ENCODE data around the gene LCA5L. TPM values are rescaled to one million over a fixed set of nuclear protein-coding genes. Genes with fewer than 3 reads are reported as not detected.

LCA5L gene
- total and polyA plus RNA-seq, 2 donors from 2014 or later: 3.8 to 4.3 TPM

GRCh38 chr21:39397646-39398385, 47.8 kb downstream of the LCA5L start:
- Histone ChIP-seq H3K9me3 (ENCODE audit: control insufficient read depth in 2 of 3, insufficient read depth in 1 of 3, low read length in 3 of 3) (no peaks in the 10 kb centered on the region), H3K4me3 (ENCODE audit: low read length in 3 of 3) (no peak overlapping the region), H3K9ac (ENCODE audit: low read length in 3 of 3) (no peak overlapping the region), H3K27me3 (ENCODE audit: control insufficient read depth, insufficient read depth, low read length) (no peaks in the 10 kb centered on the region), H3K27ac (ENCODE audit: low read depth in 2 of 2, low read length in 2 of 2) (no peak overlapping the region), H3K4me1 (ENCODE audit: control insufficient read depth in 2 of 3, insufficient read depth in 2 of 3, low read depth in 1 of 3, low read length in 3 of 3) (no peaks in the 10 kb centered on the region), H3K36me3 (ENCODE audit: control insufficient read depth in 2 of 3, insufficient read depth in 3 of 3, low read length in 3 of 3) (peaks cover 3 to 22% (median 8%) of the 10 kb centered on the region in 3 donors)
- intact Hi-C loops (cut with DNase I): no loop called here
- DNase-seq (no peak), FAIRE-seq (no peak)
- no peak for TF ChIP-seq CTCF (IDR thresholded peaks at IDR 0.05; ENCODE audit: borderline replicate concordance, extremely low read depth, insufficient read depth)

GRCh38 chr21:39392981-39393380, 52.6 kb downstream of the LCA5L start:
- Histone ChIP-seq H3K36me3 (ENCODE audit: control insufficient read depth in 2 of 3, insufficient read depth in 3 of 3, low read length in 3 of 3) (peaks cover 6 to 34% (median 19%) of the 10 kb centered on the region in 3 donors), H3K9ac (ENCODE audit: low read length in 3 of 3) (no peak overlapping the region), H3K9me3 (ENCODE audit: control insufficient read depth in 2 of 3, insufficient read depth in 1 of 3, low read length in 3 of 3) (no peaks in the 10 kb centered on the region), H3K27me3 (ENCODE audit: control insufficient read depth, insufficient read depth, low read length) (no peaks in the 10 kb centered on the region), H3K4me3 (ENCODE audit: low read length in 3 of 3) (no peak overlapping the region), H3K27ac (ENCODE audit: low read depth in 2 of 2, low read length in 2 of 2) (no peak overlapping the region), H3K4me1 (ENCODE audit: control insufficient read depth in 2 of 3, insufficient read depth in 2 of 3, low read depth in 1 of 3, low read length in 3 of 3) (peaks cover 3 to 10% (median 5%) of the 10 kb centered on the region in 3 donors)
- no peak for TF ChIP-seq CTCF (IDR thresholded peaks at IDR 0.05; ENCODE audit: borderline replicate concordance, extremely low read depth, insufficient read depth)
- intact Hi-C loops (cut with DNase I): no loop called here
- DNase-seq (no peak), FAIRE-seq (no peak)

GRCh38 chr21:39390212-39390765, 55.3 kb downstream of the LCA5L start:
- peaks cover 3 to 15% (median 10%) of the 10 kb centered on the region in 3 donors for H3K4me1 ChIP-seq (ENCODE audit: control insufficient read depth in 2 of 3, insufficient read depth in 2 of 3, low read depth in 1 of 3, low read length in 3 of 3)
- H3K36me3 ChIP-seq (ENCODE audit: control insufficient read depth in 2 of 3, insufficient read depth in 3 of 3, low read length in 3 of 3): peaks cover 6 to 25% (median 16%) of the 10 kb centered on the region in 3 donors
- FAIRE-seq (no peak), DNase-seq (no peak)
- no peak for TF ChIP-seq CTCF (IDR thresholded peaks at IDR 0.05; ENCODE audit: borderline replicate concordance, extremely low read depth, insufficient read depth)
- H3K4me3 ChIP-seq (ENCODE audit: low read length in 3 of 3): no peak overlapping the region
- intact Hi-C loops (cut with DNase I): no loop called here
- H3K9ac ChIP-seq (ENCODE audit: low read length in 3 of 3): no peak overlapping the region
- no peaks in the 10 kb centered on the region for H3K9me3 ChIP-seq (ENCODE audit: control insufficient read depth in 2 of 3, insufficient read depth in 1 of 3, low read length in 3 of 3)
- H3K27ac ChIP-seq (ENCODE audit: low read depth in 2 of 2, low read length in 2 of 2): no peak overlapping the region
- H3K27me3 ChIP-seq (ENCODE audit: control insufficient read depth, insufficient read depth, low read length): no peaks in the 10 kb centered on the region
